Activated T-cell treated with anti-CD3 and anti-CD28 coated beads, Interleukin-2, amount 50 U/mL, for 48 hours (primary cell): ENCODE results near the gene PLXNC1.

Experiments used
- DNase-seq, 2 experiments: peaks; one replicate each; pipeline ENCODE4 v3.0.0-alpha.2; 2020

Gene PLXNC1

DNA sequence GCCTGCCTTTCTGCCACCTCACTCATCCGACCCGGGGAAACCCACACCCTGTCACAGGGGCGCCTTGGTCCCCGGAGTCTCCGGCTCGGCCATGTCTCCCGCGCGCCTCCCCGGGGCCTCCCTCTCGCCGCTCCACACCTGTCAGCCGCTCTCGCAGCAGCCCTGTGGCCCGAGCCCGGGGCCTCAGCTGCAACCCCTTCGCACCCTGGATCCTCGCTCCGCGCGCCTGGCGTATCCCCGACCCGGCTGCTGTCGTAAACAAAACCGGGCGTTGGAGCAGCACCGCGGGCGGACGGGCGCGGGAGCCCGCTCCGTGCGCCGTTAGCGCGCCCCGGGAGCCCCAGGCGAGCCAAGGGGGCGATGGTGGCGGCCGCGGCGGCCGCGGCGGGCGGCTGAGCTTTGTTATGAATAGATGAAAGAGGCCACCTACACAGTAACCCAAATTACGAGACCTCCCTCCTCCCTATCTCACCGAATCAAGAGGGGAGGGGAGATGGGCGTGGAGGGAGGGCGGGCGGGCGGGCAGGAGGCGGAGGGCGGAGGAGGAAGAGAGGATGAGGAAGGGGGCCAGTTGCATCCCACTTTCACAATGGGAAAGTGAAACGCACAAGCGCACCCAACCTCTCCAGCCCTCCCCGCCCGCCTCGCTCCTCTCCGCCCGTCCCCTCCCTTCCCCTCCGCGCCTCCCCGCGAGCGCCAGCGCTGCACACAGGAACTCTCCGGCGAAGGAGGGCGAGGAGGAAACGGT lies at the start of gene PLXNC1:
Gene PLXNC1, plus strand, starts transcription at position 587 of the 748 bp plus-strand sequence. CDS start 395 bp downstream, outside the sequence.
- DNase-seq, result peak; percentile 78 to 80

DNA sequence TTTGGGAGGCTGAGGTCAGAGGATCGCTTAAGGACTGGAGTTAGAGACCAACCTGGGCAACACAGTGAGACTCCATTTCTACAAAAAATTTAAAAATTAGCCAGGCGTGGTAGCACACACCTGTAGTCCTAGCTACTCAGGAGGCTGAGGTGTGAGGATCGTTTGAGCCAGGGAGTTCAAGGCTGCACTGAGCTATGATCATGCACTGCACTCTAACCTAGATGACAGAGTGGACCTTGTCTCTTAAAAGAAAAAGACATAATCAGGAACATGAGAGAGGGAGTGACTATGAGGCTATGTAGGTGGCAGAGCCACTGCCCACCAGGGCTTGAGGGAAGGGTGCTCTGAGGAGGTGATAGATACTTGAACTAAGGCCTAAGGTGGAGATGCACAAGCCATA lies 49.2 kb upstream of the PLXNC1 start:
- DNase-seq, result no peak

DNA sequence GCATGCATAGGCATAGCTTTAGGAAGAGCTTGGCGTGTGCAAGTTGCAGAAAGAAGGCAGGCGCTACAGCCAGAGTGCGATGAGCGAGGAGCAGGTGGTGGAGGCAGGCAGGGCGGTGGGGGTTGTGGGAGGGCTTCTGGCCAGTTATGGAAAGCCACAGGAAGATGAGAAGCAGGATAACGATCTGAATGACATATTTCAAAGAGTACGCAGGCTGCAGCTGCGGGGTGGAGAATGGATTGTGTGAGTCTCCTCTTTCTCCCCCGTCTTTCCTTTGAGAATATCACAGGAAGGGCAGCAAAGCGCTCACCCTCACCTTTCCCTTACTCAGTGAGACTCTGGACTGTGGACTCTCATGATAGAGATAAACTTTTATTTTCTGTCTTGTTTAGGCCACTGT lies 48.7 kb upstream of the PLXNC1 start:
- no peak for DNase-seq

DNA sequence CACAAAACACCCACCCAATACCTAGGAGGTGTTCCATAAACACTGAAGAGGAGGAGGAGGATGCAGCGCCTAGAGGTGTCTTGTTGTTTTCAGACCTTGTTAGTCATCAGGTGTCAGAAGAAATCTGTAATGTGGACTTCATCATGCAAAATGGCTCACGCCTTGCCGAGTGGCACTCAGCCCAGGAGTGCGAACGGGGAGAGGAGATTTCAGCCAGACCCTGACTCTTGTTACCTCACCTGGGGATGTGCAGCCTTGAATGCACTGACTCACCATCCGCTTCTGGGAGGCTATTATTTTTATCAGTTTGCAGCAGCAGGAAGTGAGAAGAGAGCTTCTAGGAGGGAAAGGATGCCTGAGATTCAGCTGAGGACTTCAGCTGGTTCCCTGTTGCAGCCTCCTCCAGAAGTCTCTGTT lies 48.2 kb upstream of the PLXNC1 start:
- peak; percentile 43 to 52 for DNase-seq

DNA sequence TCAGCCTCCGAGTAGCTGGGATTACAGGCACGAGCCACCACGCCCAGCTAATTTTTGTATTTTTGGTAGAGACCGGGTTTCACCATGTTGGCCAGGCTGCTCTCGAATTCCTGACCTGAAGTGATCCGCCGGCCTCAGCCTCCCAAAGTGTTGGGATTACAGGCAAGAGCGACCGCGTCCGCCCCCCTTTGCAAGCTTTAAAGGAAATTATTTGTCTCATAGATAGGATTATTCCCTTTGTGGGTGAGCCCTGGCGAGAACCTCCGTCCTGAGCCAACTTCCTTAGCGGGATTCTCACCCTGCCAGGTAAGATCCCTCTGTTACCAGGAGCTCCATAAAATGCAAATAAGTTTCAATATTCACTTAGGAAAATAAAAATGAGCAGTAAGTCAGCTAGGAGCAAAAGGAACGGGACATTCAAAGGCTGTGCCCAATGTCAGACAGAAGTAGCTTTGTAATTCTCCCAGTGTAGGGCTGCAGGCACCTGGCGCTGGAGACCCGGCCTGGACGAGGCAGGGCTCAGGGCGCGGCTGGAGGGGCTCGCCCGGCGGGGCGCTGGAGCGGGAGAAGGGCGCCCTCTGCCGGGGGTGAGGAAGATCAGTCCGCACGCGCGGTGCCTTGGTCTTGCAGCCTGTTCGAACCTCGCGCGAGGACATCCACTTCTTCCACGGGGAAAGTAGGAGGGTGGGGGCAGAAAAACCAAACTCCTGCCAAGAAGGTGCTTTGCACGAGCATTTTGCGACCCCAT lies 47.2 kb upstream of the PLXNC1 start:
- peak; percentile 86 to 87 for DNase-seq

DNA sequence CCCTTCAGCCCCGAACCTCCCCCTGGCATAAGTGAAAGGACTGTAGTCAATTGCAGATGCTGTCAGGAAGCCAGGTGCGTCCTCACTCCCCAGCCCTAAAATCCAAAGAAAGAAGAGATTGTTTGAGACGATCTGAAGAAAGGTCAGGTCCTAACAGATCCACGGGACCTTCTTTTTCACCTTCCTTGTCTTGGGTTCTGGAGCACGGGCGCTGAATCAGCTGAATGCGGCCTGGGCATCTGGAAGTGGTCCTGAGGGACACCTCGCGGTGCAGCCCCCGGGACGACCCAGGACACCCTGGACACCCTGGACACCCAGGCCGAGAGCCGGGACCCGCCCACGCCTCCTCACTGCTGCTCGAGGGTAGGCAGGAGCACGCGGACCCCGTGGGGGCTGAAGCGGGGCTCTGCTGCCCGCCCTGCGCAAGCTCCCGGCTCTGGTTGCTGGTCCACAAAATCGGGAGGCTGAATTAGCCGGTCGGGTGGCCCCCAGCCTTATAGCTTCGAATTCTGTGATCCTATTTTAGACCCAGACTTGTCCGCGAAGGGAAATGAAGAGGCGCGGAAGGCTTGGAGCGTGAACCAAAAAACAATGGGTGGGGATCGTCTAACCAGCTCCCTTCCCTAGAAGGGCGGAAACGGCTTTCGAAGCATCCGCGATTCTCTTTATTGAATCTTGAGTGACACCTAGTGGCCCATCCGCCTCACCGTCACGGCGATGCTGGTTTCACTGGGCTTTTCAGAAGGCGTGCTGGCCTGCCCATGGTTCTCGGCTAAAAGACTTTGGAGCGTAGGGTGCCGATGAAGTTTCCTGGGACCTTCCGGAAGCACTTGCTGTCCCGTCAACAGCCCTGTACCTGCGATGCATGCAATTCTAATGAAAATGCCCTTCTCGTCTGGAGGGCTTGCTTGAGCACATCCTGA lies 46.4 kb upstream of the PLXNC1 start:
- DNase-seq, result peak; percentile 91 to 93

DNA sequence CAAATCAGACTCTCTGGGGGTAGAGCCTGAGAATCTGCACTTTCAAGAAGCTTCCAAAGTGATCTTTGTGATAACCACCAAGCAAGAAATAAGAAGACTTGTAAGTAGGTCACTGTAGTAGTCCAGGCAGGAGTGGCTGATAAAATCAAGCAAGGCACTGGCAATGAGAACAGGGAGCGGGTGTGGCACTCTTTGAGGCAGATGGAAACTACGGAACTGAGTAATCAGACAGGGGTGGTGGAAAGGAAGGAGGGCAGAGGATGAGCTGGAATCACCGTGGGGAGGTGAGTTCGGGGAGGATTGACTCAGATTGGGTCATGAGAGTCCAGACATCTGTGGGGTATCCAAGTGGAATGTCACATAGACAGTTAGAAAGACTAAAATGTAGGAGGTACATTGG lies 44.4 kb upstream of the PLXNC1 start:
- DNase-seq, result no peak

DNA sequence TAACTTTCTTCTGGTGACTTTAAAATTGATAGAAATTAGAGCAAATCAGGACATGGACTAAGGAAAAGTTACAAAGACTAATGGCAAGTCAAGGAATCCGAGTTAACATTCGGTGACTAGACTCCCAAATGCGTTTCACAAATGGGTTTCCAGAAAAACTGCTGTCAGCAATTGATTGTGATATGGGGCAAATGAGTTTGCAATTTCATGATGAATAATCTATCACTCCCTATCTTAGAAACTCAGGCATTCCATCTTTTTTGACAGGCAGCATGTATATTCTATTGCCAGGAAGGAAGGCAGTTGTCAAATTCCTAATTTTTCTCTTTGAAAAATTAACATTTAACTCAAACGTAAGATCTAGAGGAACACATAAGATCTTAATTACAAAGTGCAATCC lies 40.5 kb upstream of the PLXNC1 start:
- DNase-seq, result no peak

DNA sequence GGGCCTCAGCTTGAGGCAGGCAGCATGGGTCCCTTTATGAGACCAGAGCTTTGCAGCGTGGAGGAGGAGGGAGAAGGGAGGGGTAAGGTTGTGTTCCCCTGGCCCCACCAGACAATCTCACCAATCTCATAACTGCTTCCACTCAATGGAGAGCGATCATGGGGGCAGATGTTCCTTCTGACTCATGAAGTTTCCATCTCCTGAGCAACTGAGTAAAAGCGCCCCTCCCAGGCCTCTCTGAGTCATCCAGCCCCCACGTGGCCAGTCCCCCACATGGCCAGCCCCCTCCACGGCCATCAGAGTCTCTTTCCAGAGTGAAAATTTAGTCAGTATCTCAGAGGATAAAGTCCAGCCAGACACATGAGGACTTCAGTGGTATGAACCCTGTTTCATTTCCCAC lies 39.2 kb upstream of the PLXNC1 start:
- peak; percentile 68 to 77 for DNase-seq

DNA sequence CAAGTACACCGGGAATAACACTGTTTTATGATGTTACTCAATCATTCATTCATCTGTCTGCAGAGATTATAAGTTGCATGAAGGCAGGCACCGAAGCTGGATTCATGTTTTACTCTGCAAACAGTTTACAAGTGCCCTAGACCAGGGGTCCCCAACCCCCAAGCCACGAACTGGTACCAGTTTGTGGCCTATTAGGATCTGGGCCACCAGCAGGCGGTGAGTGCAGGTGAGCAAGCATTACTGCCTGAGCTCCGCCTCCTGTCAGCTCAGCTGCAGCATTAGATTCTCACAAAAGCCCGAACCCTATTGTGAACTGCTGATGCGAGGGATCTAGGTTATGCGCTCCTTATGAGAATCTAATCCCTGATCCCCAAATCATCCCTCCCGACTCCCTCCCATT lies 38.1 kb upstream of the PLXNC1 start:
- no peak for DNase-seq

DNA sequence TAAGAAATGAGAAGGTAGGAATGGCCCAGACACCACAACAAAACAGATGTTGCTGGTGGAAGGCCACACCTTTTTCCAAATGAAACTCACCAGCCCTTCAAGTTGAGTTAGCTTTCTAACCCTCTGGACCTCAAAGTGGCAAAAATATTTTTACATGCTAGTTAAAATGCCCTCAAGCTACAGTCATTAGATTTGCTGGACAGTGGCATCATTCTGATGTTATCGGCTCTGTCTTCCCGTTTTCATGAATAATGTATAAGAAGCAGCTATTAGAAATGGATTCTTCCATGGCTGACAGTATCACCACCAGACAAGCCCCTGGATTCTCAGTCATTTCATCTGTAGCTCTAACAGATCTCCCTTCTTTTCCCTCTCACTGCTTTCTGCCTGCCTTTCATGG lies 37.1 kb upstream of the PLXNC1 start:
- no peak for DNase-seq

DNA sequence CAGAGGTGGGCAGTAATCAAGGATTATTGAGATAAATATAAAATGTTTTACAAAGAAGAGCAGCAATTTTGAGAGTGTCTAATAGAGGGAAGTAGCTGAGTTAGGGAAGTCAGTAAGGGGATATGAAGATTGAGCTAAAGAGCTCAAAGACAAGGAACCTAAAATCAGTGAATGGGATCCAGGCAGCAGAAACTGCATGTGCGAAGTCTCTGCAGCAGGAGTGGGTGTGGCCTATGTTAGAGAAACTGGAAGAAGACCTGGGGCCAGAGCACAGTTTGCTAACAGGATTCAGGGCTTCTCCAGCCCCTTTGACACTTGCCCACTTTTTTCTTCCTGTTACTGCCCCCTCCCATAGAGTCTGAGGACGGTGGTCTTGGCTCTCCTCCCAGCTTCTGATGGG lies 36.3 kb upstream of the PLXNC1 start:
- no peak for DNase-seq

DNA sequence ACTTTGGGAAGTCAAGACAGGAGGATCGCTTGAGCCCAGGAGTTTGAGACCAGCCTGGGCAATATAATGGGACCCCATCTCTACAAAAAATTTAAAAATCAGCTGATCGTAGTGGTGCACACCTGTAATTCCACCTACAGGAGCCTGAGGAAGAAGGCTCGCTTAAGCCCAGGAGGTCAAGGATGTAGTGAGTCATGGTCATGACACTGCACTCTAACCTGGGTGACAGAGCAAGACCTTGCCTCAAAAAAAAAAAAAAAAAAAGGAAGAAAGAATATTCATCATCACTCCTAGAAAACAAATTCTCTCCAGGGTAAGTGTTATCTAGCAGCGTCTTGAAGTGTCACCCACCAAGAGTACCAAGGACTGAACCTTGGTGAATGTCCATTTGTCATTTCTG lies 34.2 kb upstream of the PLXNC1 start:
- DNase-seq, result no peak

DNA sequence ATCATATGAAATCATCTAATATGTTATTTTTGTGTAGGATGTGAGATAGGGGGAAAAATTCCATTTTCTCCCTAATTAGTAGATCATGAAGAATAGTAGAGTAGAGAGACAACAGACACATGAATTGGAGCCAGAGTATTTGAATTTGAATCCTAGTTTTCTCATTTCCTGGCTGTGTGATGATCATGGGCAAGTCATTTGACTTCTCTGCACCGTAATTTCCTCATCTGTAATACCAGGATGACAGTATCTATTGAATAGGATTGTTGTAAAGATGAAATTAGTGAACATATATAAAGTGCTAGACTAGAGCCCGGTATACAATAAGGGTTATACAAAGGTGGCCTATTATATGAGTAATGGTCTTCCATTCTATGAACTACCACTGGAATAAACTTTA lies 32.2 kb upstream of the PLXNC1 start:
- no peak for DNase-seq

DNA sequence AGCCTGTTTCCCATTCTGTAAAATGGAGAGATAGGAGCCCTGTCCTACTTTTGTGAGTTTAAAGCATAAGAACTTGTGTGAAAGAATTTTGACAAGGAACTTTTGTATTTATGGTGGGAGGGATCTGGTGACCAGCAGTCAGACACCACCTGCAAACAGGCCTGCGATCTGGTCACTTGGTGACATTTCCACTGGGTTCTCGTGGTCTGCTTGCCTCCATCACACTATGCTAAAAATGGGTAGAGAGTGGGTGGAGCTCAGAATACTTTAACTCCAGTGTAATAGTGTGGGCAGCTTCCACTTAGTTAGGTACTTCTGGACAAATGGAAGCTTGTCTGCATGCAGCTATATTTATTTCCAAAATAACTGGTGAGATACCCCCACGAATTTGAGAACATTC lies 26.5 kb upstream of the PLXNC1 start:
- no peak for DNase-seq

DNA sequence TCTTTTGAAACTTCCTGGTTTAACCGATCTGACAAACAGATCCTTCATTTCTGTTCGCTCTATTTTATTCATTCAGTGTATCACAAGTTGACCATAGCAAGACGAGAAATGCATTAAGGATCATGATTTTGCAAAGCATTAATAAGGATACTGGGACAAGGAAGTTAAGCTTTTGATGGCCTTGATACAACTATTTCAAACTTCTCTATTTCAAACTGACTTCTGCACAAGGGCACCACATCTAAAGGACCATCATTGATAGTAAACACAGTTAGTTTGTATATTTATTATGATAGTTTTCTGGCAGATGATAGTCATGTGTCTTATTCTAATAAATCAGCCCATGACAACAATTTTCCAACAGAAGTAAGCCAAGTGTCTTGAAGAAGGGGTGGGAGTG lies 25.8 kb upstream of the PLXNC1 start:
- no peak for DNase-seq

DNA sequence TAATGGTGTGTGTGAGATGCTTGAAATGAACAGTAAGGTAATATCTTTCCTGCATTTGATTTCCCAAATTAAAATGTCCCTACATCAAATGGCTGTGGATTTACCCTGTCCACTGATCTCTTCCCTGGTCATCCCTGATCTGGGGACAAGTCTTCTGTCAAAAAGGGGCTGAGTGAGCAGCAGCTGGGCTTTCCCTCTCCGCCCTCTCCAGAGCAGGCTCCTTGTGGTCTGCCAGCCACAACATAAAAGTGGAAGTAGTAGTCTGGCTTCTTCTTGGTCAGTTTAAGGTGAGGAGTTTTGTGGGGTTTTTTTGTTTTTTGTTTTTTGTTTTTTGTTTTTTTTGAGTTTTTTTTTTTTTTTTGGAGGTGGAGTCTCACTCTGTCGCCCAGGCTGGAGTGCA lies 25.2 kb upstream of the PLXNC1 start:
- no peak for DNase-seq

DNA sequence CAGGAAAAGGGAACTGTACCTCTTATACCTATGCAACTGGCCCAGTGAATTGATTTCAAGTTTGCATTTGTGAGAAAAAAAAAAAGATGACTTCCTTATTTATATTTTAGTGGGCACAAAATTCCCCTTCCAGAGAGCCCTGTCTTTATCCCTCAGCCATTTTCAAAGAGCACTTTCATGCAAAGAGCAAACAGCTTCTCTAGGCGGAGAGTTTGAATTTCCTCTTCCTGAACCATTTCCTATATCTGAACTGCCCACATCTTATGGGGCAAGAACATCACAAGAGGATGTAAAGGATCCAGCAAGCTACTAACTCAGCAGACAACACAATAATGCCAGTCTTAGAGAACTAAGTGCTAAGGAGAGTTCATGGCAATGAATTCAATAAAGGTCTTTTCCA lies 22.3 kb upstream of the PLXNC1 start:
- no peak for DNase-seq

DNA sequence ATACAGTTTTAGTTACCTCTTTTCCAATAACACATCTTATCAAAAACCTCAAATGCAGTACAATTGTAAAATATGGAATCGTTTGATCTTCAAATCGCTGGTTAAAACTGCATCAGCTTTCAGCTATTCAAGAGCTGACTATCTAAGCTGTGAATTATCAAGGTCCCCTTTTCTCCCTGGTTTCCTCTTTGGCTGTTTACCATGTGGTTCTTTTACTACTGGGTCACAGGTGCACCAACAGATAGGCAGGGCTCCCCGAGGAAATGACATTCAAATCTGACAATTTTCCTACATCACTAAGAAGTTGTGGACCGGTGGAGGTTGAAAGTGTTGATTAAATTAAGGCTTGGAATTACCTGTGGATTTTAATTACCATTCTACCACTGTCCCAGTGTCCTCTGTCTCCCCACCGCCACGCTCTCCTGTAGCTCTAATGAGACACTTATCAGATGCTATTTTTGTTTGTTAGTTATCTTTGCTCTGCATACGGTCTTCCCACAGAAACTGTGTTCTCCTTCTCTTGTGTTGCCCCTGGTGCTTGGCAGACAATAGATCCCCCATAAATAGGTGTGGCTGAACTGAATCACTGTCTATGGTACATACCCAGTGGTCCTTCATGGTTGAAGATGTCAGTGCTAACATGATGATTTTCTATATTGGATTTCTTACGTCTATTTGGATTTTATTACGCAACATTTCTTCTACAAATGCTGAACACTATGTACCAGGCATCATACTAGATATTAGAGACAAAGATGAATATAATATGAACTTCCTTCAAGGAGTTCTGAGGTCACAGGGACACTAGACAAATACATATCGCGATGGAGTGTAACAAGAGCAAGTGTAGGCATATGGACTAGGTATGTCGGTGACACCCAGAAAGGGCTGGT lies 20.9 kb upstream of the PLXNC1 start:
- no peak for DNase-seq

DNA sequence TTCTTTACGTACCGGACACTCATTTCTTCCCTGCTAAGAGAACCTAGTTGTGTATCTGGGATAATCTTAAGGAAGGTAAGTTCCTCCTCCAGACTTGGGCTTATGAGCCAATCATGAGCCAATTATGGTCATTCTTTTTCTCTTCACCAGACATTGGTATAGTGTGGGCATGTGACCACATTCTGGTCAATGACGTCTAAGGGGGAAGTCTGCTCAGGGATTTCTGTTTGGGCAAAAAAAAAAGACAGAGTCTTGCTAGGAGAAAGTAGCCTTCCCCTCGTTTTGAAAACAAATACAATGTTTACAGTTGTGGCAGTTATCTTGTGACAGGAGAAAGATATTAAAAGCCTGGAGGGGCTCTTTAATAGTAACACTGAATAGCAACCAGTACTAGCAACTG lies 20.1 kb upstream of the PLXNC1 start:
- DNase-seq, result no peak

DNA sequence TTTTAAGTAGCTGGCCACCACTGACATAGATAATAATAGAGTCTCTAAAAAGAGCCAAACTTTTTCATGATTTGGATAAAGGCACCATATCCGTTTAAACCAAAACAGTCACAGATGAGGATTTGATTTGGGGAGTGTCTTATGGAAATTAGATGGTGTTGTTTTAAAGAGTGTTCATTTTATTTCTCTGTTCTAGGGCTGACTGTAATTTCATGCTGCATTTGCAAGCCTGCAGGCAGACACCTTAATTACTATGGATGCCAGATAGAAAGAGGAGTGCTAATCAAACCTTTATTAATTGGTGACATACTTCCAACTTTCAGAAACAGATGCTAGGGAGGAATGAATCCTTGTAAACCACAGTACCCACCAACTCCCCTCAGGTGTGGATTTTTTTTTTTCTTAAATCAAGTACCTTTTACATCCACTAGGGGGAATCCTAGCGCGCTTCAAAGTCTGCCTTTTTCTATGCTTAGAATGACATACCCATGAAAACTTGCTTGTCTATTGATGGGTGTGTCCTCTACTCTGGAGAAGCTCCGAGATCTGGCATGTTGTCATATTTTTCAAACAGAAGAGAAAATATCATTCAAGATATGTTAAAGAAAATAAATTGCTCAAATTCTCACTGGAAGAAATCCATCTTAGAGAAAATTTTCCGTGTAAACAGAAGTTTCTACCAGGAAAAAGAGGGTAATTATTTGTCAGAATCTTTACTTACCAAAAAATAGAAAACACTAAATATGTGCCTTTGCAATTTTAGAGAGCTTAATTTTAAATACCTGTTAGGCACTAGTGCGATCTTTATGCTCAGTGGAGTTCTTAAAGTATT lies 14.2 kb upstream of the PLXNC1 start:
- DNase-seq, result no peak
